Measurements from ENCODE around the gene LYPD6B. TPM values are rescaled to one million over a fixed set of nuclear protein-coding genes. Genes with fewer than 3 reads are reported as not detected.

The LYPD6B gene
- total RNA-seq, 1 experiment from 2014 or later = 35.8 TPM

DNA sequence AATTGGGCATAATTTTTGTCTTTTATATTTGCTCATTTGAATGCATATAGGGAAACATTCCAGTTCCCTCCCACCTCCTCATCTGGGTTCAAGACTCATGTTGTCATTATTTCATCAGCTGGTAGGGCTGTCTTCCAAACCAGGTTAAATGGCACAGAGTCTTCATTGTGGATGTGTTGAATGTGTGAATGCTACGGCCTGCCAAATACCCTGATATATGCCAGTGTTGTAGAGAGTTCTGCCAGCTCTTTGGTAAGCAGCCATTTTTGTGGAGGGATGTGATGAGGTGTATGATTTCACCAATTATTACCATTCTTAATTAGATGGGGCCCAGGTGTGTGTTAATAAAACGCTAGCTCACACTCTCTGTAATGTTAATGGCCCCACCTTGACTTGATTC is 121.7 kb downstream of the LYPD6B start:
- H3K4me1 Mint-ChIP-seq (ENCODE audit: low read depth, unreplicated experiment) = peaks cover 25% of the 10 kb centered on the region
- H3K9me3 ChIP-seq = peaks cover 6% of the 10 kb centered on the region; the same call in 1 of the 2 replicates
- peak overlapping the region; percentile 57 for H3K4me3 Mint-ChIP-seq (ENCODE audit: unreplicated experiment)
- no peak overlapping the region for H3K4me3 ChIP-seq (ENCODE audit: low read depth, low read length)
- TF ChIP-seq, protein P1, sequence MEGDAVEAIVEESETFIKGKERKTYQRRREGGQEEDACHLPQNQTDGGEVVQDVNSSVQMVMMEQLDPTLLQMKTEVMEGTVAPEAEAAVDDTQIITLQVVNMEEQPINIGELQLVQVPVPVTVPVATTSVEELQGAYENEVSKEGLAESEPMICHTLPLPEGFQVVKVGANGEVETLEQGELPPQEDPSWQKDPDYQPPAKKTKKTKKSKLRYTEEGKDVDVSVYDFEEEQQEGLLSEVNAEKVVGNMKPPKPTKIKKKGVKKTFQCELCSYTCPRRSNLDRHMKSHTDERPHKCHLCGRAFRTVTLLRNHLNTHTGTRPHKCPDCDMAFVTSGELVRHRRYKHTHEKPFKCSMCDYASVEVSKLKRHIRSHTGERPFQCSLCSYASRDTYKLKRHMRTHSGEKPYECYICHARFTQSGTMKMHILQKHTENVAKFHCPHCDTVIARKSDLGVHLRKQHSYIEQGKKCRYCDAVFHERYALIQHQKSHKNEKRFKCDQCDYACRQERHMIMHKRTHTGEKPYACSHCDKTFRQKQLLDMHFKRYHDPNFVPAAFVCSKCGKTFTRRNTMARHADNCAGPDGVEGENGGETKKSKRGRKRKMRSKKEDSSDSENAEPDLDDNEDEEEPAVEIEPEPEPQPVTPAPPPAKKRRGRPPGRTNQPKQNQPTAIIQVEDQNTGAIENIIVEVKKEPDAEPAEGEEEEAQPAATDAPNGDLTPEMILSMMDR (IDR thresholded peaks at IDR 0.05; ENCODE audit: insufficient read depth in 1 of 2, low read depth in 1 of 2, low read length in 1 of 2, severe bottlenecking in 1 of 2, unreplicated experiment in 1 of 2) = no peak
- peaks cover 34% of the 10 kb centered on the region for H3K4me1 ChIP-seq
- ChIA-PET CTCF (no interaction called here), POLR2A (interaction anchor here (1.4 kb wide), 1 partner anchor 10 kb away, joined by 6 read pairs; no protein-coding TSS in a partner anchor)
- H3K27ac Mint-ChIP-seq (ENCODE audit: unreplicated experiment) = peak overlapping the region; percentile 68
- H3K9me3 Mint-ChIP-seq (ENCODE audit: unreplicated experiment) = no peaks in the 10 kb centered on the region
- no peaks in the 10 kb centered on the region for H3K27me3 ChIP-seq (replicated peaks; ENCODE audit: control insufficient read depth, insufficient read depth, low read length)
- peaks cover 1% of the 10 kb centered on the region; the same call in 1 of the 2 replicates for H3K36me3 ChIP-seq (ENCODE audit: control insufficient read depth, insufficient read depth, low read length)
- H3K27me3 Mint-ChIP-seq (ENCODE audit: insufficient read depth, unreplicated experiment) = no peaks in the 10 kb centered on the region
- intact Hi-C loops (cut with micrococcal nuclease; ENCODE audit: unreplicated experiment) = loop anchor here (2.0 to 5.0 kb wide), 2 partner anchors 35 to 88 kb away; no protein-coding TSS in a partner anchor
- H3K36me3 Mint-ChIP-seq (ENCODE audit: insufficient read depth, unreplicated experiment) = peaks cover 6% of the 10 kb centered on the region
- BruUV-seq (replicated peaks) = no TSS peak
- DNase-seq = no peak

- peaks cover 6% of the 10 kb centered on the region for H3K36me3 Mint-ChIP-seq (ENCODE audit: insufficient read depth, unreplicated experiment)
- CTCF ChIA-PET = no interaction called here
- peaks cover 1% of the 10 kb centered on the region; the same call in 1 of the 2 replicates for H3K36me3 ChIP-seq (ENCODE audit: control insufficient read depth, insufficient read depth, low read length)
- H3K9me3 Mint-ChIP-seq (ENCODE audit: unreplicated experiment) = no peaks in the 10 kb centered on the region
- H3K27me3 ChIP-seq (replicated peaks; ENCODE audit: control insufficient read depth, insufficient read depth, low read length) = no peaks in the 10 kb centered on the region
- TF ChIP-seq, protein P1 (IDR thresholded peaks at IDR 0.05; ENCODE audit: insufficient read depth in 1 of 2, low read depth in 1 of 2, low read length in 1 of 2, severe bottlenecking in 1 of 2, unreplicated experiment in 1 of 2) = no peak
- POLR2A ChIA-PET = interaction anchor here (1.4 kb wide), 1 partner anchor 9 kb away, joined by 6 read pairs; no protein-coding TSS in a partner anchor
- intact Hi-C loops (cut with micrococcal nuclease; ENCODE audit: unreplicated experiment) = loop anchor here (2.0 to 5.0 kb wide), 2 partner anchors 36 to 88 kb away; no protein-coding TSS in a partner anchor
- H3K9me3 ChIP-seq = peaks cover 6% of the 10 kb centered on the region; the same call in 1 of the 2 replicates
- peak overlapping the region; percentile 57 for H3K4me3 Mint-ChIP-seq (ENCODE audit: unreplicated experiment)
- peaks cover 34% of the 10 kb centered on the region for H3K4me1 ChIP-seq
- peak; percentile 47 to 56 for DNase-seq
- peaks cover 25% of the 10 kb centered on the region for H3K4me1 Mint-ChIP-seq (ENCODE audit: low read depth, unreplicated experiment)
- peak overlapping the region; percentile 68 for H3K27ac Mint-ChIP-seq (ENCODE audit: unreplicated experiment)
- H3K4me3 ChIP-seq (ENCODE audit: low read depth, low read length) = no peak overlapping the region
- no peaks in the 10 kb centered on the region for H3K27me3 Mint-ChIP-seq (ENCODE audit: insufficient read depth, unreplicated experiment)
- TSS peak; percentile 41 for BruUV-seq (replicated peaks)
Measured at GRCh38 chr2:149160701-149161217, 122.3 kb downstream of the LYPD6B start.

DNA sequence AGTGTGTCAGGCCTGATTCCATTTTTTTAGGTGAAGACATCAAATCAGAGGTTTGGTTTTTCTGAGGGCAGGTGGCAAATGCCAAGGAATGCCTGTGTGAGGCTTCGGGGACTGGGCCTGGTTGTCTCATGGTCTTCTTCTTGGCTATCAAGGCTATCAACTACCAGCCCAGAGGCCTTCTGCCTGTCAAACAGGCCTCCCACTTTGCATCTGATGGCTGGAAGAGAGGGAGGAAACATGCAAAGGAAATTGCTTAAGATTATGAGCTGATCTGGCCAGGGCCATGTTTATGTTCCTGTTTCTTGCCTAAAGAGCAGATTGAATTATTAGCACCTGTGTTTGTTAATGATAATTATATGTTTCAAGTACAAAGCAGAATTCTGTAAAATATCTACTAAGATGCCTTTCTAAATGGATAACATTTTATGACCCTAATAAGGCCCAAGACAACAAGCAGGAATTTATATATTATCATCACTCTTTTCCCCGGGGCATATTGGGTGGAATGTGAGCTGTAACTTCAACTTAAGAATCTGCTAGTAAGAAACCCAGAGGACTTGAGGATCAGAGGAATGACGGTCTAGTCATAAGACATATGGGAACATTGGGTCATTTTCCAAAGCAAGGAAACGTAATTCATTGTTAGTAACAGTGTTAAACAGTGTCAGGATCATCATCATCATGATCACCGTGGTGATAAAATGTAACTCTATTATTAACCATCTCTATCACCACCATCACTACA is 123.2 kb downstream of the LYPD6B start:
- no peak overlapping the region for H3K4me3 ChIP-seq (ENCODE audit: low read depth, low read length)
- peak overlapping the region; percentile 57 for H3K4me3 Mint-ChIP-seq (ENCODE audit: unreplicated experiment)
- peak overlapping the region; percentile 68 for H3K27ac Mint-ChIP-seq (ENCODE audit: unreplicated experiment)
- H3K27me3 ChIP-seq (replicated peaks; ENCODE audit: control insufficient read depth, insufficient read depth, low read length) = no peaks in the 10 kb centered on the region
- no TSS peak for BruUV-seq (replicated peaks)
- CTCF ChIA-PET = no interaction called here
- H3K36me3 Mint-ChIP-seq (ENCODE audit: insufficient read depth, unreplicated experiment) = peaks cover 7% of the 10 kb centered on the region
- H3K4me1 ChIP-seq = peaks cover 34% of the 10 kb centered on the region
- no peaks in the 10 kb centered on the region for H3K9me3 Mint-ChIP-seq (ENCODE audit: unreplicated experiment)
- peak; percentile 48 to 58 for DNase-seq
- H3K36me3 ChIP-seq (ENCODE audit: control insufficient read depth, insufficient read depth, low read length) = peaks cover 1% of the 10 kb centered on the region; the same call in 1 of the 2 replicates
- no peaks in the 10 kb centered on the region for H3K27me3 Mint-ChIP-seq (ENCODE audit: insufficient read depth, unreplicated experiment)
- intact Hi-C loops (cut with micrococcal nuclease; ENCODE audit: unreplicated experiment) = loop anchor here (2.0 to 5.0 kb wide), 2 partner anchors 37 to 89 kb away; no protein-coding TSS in a partner anchor
- H3K4me1 Mint-ChIP-seq (ENCODE audit: low read depth, unreplicated experiment) = peaks cover 27% of the 10 kb centered on the region
- POLR2A ChIA-PET = no interaction called here
- TF ChIP-seq, protein P1 (IDR thresholded peaks at IDR 0.05; ENCODE audit: insufficient read depth in 1 of 2, low read depth in 1 of 2, low read length in 1 of 2, severe bottlenecking in 1 of 2, unreplicated experiment in 1 of 2) = no peak
- peaks cover 6% of the 10 kb centered on the region; the same call in 1 of the 2 replicates for H3K9me3 ChIP-seq

All from Caco-2 (cell line).